DND-41 (cell line): ENCODE results near the gene SMCO1.
A peak's percentile ranks its signal among the peaks of the same experiment; 100 is the strongest.
"Not testable (repeated sequence)": the region's sequence is repeated elsewhere in the genome, so short reads cannot be mapped to it uniquely, and the experiment has no call there.

Source experiments
- ATAC-seq: fragments of 200-7000 bp; cut with Tn5 transposase; 3 replicates; pipeline ENCODE4 v1.9.1; 2021; ENCODE audit warnings: low read depth; ENCODE audit not compliant: insufficient read depth
- DNase-seq: peaks from one replicate; pipeline ENCODE4 v3.0.0-alpha.2; 2020
- H2AFZ ChIP-seq: 2 replicates; pipeline ENCODE4 v1.6.0; 2012; ENCODE audit warnings: low read depth, low read length
- H3K27ac ChIP-seq: 2 replicates; pipeline ENCODE4 v1.5.1; 2012; ENCODE audit warnings: low read length, inconsistent platforms
- H3K27me3 ChIP-seq: fragments of 200-600 bp; sonication (generic); 2 replicates; pipeline ENCODE4 v1.6.0; 2012; ENCODE audit warnings: low read length, mild to moderate bottlenecking, inconsistent platforms; ENCODE audit not compliant: insufficient read depth, poor library complexity
- H3K36me3 ChIP-seq: 2 replicates; pipeline ENCODE4 v1.5.1; 2012; ENCODE audit warnings: low read length, inconsistent platforms; ENCODE audit not compliant: insufficient read depth
- H3K4me1 ChIP-seq: 2 replicates; pipeline ENCODE4 v1.5.1; 2012; ENCODE audit warnings: mild to moderate bottlenecking, low read length; ENCODE audit not compliant: insufficient read depth
- H3K4me2 ChIP-seq: 2 replicates; pipeline ENCODE4 v1.6.0; 2012; ENCODE audit warnings: mild to moderate bottlenecking, moderate library complexity, low read length, inconsistent platforms; ENCODE audit not compliant: insufficient read depth
- H3K4me3 ChIP-seq, 2 experiments: fragments of 200-600 bp in 1 of 2; shearing (Covaris generic) in 1 of 2; 2 replicates each; pipeline ENCODE4 v1.5.1; 2012 to 2016; ENCODE audit warnings: inconsistent platforms in 2 of 2, low read length in 2 of 2, mild to moderate bottlenecking in 2 of 2, low read depth in 1 of 2, moderate library complexity in 1 of 2
- H3K79me2 ChIP-seq: 2 replicates; pipeline ENCODE4 v1.6.0; 2012; ENCODE audit warnings: low read length, inconsistent platforms; ENCODE audit not compliant: insufficient read depth
- H3K9ac ChIP-seq: 2 replicates; pipeline ENCODE4 v1.6.0; 2012; ENCODE audit warnings: low read depth, mild to moderate bottlenecking, inconsistent platforms, low read length, moderate library complexity
- H3K9me3 ChIP-seq: 2 replicates; pipeline ENCODE4 v1.5.1; 2012; ENCODE audit warnings: low read length, moderate library complexity, mild to moderate bottlenecking, inconsistent platforms; ENCODE audit not compliant: insufficient read depth, severe bottlenecking
- H4K20me1 ChIP-seq: 2 replicates; pipeline ENCODE4 v1.6.0; 2012; ENCODE audit warnings: low read length; ENCODE audit not compliant: insufficient read depth
- TF ChIP-seq, protein P1 (sequence below): IDR thresholded peaks from 2 replicates; pipeline ENCODE4 v1.5.1; 2012; ENCODE audit warnings: borderline replicate concordance, low read length, moderate library complexity, mild to moderate bottlenecking; ENCODE audit not compliant: poor library complexity, severe bottlenecking; ENCODE audit errors: extremely low read depth

SMCO1 gene

DNA sequence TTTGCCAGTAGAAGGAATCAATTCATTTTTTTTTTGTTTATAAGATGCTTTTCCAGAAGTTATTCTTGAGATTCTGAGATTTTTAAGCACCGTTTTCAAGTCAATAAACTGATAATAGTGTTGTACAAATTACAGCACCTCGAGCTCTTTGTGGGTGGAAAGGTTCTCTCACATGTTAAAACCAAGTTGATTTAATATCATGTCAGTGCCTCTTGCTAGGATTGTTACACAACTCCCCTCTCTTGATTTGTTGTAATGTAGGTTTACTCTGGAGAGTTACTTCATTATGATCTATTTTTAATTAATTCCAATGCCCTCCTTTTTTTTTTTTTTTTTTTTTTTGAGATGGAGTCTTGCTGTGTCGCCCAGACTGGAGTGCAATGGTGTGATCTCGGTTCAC, 57.1 kb downstream of the SMCO1 start:
- no peak for ATAC-seq
- H3K27ac ChIP-seq: no peak overlapping the region

DNA sequence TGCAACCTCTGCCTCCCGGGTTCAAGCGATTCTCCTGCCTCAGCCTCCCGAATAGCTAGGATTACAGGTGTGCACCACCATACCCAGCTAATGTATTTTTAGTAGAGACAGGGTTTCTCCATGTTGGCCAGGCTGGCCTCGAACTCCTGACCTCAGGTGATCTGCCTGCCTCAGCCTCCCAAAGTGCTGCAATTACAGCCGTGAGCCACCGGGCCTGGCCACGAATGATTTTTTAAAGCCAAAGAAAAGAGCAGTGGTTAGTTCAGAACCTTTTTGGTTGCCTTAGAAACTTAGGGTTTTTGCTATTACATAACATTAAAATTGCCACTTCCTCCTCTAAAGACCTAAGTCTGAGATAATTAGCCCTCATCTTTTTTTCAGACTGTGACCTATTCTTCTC, 57.7 kb downstream of the SMCO1 start:
- not testable (repeated sequence) for H3K36me3 ChIP-seq, H2AFZ ChIP-seq, H3K4me1 ChIP-seq, H3K79me2 ChIP-seq, H3K4me3 ChIP-seq, H3K4me2 ChIP-seq, H4K20me1 ChIP-seq, DNase-seq, H3K27me3 ChIP-seq, H3K27ac ChIP-seq, H3K9me3 ChIP-seq, H3K9ac ChIP-seq
- TF ChIP-seq, protein P1, sequence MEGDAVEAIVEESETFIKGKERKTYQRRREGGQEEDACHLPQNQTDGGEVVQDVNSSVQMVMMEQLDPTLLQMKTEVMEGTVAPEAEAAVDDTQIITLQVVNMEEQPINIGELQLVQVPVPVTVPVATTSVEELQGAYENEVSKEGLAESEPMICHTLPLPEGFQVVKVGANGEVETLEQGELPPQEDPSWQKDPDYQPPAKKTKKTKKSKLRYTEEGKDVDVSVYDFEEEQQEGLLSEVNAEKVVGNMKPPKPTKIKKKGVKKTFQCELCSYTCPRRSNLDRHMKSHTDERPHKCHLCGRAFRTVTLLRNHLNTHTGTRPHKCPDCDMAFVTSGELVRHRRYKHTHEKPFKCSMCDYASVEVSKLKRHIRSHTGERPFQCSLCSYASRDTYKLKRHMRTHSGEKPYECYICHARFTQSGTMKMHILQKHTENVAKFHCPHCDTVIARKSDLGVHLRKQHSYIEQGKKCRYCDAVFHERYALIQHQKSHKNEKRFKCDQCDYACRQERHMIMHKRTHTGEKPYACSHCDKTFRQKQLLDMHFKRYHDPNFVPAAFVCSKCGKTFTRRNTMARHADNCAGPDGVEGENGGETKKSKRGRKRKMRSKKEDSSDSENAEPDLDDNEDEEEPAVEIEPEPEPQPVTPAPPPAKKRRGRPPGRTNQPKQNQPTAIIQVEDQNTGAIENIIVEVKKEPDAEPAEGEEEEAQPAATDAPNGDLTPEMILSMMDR: peak; percentile 18
- peak; percentile 29; the same call in 1 of the 3 replicates for ATAC-seq

More for the DNA sequence above, 57.1 kb downstream of the SMCO1 start:
- Histone ChIP-seq H3K4me3 (no peak overlapping the region), H3K9me3 (no peaks in the 10 kb centered on the region), H2AFZ (no peak overlapping the region), H3K4me2 (no peak overlapping the region), H3K4me1 (no peaks in the 10 kb centered on the region), H3K36me3 (no peaks in the 10 kb centered on the region; the same call in 1 of the 2 replicates), H3K27me3 (no peaks in the 10 kb centered on the region), H3K79me2 (no peaks in the 10 kb centered on the region), H3K9ac (no peak overlapping the region), H4K20me1 (no peaks in the 10 kb centered on the region)
- no peak for DNase-seq
- TF ChIP-seq, protein P1: no peak
